Fibroblast of lung (primary cell): ENCODE measurements around the gene CLDN14.

Source experiments
- CTCF ChIP-seq, 2 donors: IDR thresholded peaks in 1 of 2; conservative IDR thresholded peaks in 1 of 2; 1 replicate in 1 of 2; 2 replicates in 1 of 2; pipeline ENCODE4 v1.5.1; 2011 to 2012; ENCODE audit warnings: low read length in 2 of 2, control low read depth in 1 of 2, inconsistent platforms in 1 of 2, low read depth in 1 of 2, mild to moderate bottlenecking in 1 of 2
- EZH2 ChIP-seq: IDR thresholded peaks from 2 replicates; pipeline ENCODE4 v1.5.1; 2012; ENCODE audit warnings: low read length, control low read depth, mild to moderate bottlenecking; ENCODE audit errors: missing control alignments

DNA sequence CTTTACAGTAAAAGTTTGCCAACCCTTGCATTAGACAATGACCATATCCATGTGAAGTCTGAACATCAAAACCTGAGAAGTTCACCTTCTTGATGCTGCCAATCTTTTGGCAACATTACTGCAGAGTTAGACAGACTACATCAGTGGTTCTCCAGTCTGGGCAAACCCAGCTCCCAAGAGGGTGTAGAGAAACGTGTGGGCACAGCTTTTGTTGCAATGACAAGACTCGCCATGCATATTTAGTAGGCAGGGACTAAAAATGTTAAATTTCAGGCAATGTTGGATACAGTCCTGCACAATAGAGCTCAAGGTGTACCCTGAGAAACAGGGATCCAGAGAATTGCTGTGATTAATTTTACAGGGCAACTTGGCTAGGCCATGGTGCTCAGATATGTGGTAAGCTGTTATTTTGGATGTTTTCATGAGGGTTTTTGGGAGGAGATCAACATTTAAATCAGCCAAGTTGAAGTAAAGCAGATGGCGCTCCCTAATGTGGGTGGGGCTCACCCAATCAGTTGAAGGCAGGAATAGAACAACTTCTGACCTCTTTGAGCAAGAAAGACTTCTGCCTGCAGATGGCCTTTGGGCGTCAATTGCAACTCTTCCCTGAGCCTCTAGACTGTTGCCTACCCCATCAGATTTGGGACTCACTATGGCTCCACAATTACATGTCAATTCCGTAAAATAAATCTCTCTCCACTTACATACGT lies 37.6 kb upstream of the CLDN14 start:
- TF ChIP-seq CTCF (conservative IDR thresholded peaks at IDR 0.05 in 1 of 2, IDR thresholded peaks at IDR 0.05 in 1 of 2; ENCODE audit: low read depth in 1 of 2, low read length in 2 of 2) (no peak), EZH2 (no peak)
